Ramos (cell line): ENCODE data around the gene CD247.

Source experiments
- in situ Hi-C: fragments of 300-500 bp; cut with MboI; formaldehyde crosslinking; loops from one replicate; pipeline ENCODE4 v1.14.3; 2022; ENCODE audit warnings: low sequenced_read_pairs; ENCODE audit not compliant: unreplicated experiment

Gene CD247

GRCh38 chr1:167430134-167430848 is 88.0 kb downstream of the CD247 start:
- in situ Hi-C loops, result loop anchor here (25.0 kb wide), 1 partner anchor 518 kb away; no protein-coding TSS in a partner anchor

- in situ Hi-C loops, result loop anchor here (25.0 kb wide), 1 partner anchor 517 kb away; no protein-coding TSS in a partner anchor
Observed at GRCh38 chr1:167429612-167430011, 88.7 kb downstream of the CD247 start.

- in situ Hi-C loops, result loop anchor here (25.0 kb wide), 1 partner anchor 516 kb away; no protein-coding TSS in a partner anchor
Observed at GRCh38 chr1:167428395-167428794, 89.9 kb downstream of the CD247 start.

GRCh38 chr1:167427848-167428247 is 90.5 kb downstream of the CD247 start:
- in situ Hi-C loops, result loop anchor here (25.0 kb wide), 1 partner anchor 516 kb away; no protein-coding TSS in a partner anchor

- in situ Hi-C loops, result loop anchor here (25.0 kb wide), 1 partner anchor 514 kb away; no protein-coding TSS in a partner anchor
Observed at GRCh38 chr1:167426716-167427115, 91.6 kb downstream of the CD247 start.

- in situ Hi-C loops, result loop anchor here (25.0 kb wide), 1 partner anchor 513 kb away; no protein-coding TSS in a partner anchor
Observed at GRCh38 chr1:167425482-167425881, 92.8 kb downstream of the CD247 start.

GRCh38 chr1:167423684-167424619 is 94.4 kb downstream of the CD247 start:
- in situ Hi-C loops, result no loop called here

GRCh38 chr1:167420510-167420909 is 97.8 kb downstream of the CD247 start:
- in situ Hi-C loops, result no loop called here

- in situ Hi-C loops, result no loop called here
Observed at GRCh38 chr1:167419245-167419644, 99.1 kb downstream of the CD247 start.

GRCh38 chr1:167418391-167418790 is 99.9 kb downstream of the CD247 start:
- in situ Hi-C loops, result no loop called here

GRCh38 chr1:167416506-167416905 is 101.8 kb downstream of the CD247 start:
- in situ Hi-C loops, result no loop called here

- in situ Hi-C loops, result no loop called here
Observed at GRCh38 chr1:167413328-167413727, 105.0 kb downstream of the CD247 start.

- in situ Hi-C loops, result no loop called here
Observed at GRCh38 chr1:167412920-167413319, 105.4 kb downstream of the CD247 start.

GRCh38 chr1:167412072-167412471 is 106.3 kb downstream of the CD247 start:
- in situ Hi-C loops, result no loop called here

- in situ Hi-C loops, result no loop called here
Observed at GRCh38 chr1:167409183-167409582, 109.1 kb downstream of the CD247 start.

GRCh38 chr1:167408355-167408754 is 110.0 kb downstream of the CD247 start:
- in situ Hi-C loops, result no loop called here

- in situ Hi-C loops, result loop anchor here (5.0 kb wide), 1 partner anchor 37 kb away; no protein-coding TSS in a partner anchor
Observed at GRCh38 chr1:167404908-167405307, 113.4 kb downstream of the CD247 start.

GRCh38 chr1:167404161-167404888 is 114.0 kb downstream of the CD247 start:
- in situ Hi-C loops, result loop anchor here (5.0 kb wide), 1 partner anchor 38 kb away; no protein-coding TSS in a partner anchor

- in situ Hi-C loops, result loop anchor here (5.0 kb wide), 1 partner anchor 41 kb away; no protein-coding TSS in a partner anchor
Observed at GRCh38 chr1:167401260-167401873, 117.0 kb downstream of the CD247 start.
